RPMI7951 (cell line): ENCODE data around the gene CAMK2A. TPM values are rescaled to one million over a fixed set of nuclear protein-coding genes. Genes with fewer than 3 reads are reported as not detected.

ENCODE experiments used
- DNase-seq: peaks from one replicate; pipeline ENCODE4 v3.0.0-alpha.2; 2012; ENCODE audit warnings: low read depth
- total RNA-seq: library from RNA; depleted of rRNA; stranded (reverse); fragments of >200 nt; shearing (Covaris generic); gene quantifications from 2 replicates; pipeline ENCODE4 v1.2.3, GENCODE V29; 2014

CAMK2A gene
- total RNA-seq, 1 experiment from 2014 or later: 0.60 TPM

- no peak for DNase-seq
These were observed 26.7 kb upstream of the CAMK2A start for GRCh38 chr5:150316320-150316719.

- no peak for DNase-seq
These were observed 25.7 kb upstream of the CAMK2A start for GRCh38 chr5:150315245-150315644.

GRCh38 chr5:150313921-150314716 lies 24.5 kb upstream of the CAMK2A start:
- DNase-seq: no peak

- peak; percentile 75 for DNase-seq
These were observed 23.9 kb upstream of the CAMK2A start for GRCh38 chr5:150313501-150313900.

GRCh38 chr5:150312518-150312917 lies 22.9 kb upstream of the CAMK2A start:
- no peak for DNase-seq

- no peak for DNase-seq
These were observed 21.6 kb upstream of the CAMK2A start for GRCh38 chr5:150311015-150311692.

- no peak for DNase-seq
These were observed 20.7 kb upstream of the CAMK2A start for GRCh38 chr5:150310246-150310645.

GRCh38 chr5:150309886-150310239 lies 20.3 kb upstream of the CAMK2A start:
- no peak for DNase-seq

GRCh38 chr5:150309101-150309885 lies 19.7 kb upstream of the CAMK2A start:
- no peak for DNase-seq

- no peak for DNase-seq
These were observed 18.2 kb upstream of the CAMK2A start for GRCh38 chr5:150307617-150308426.

GRCh38 chr5:150306775-150307174 lies 17.2 kb upstream of the CAMK2A start:
- DNase-seq: no peak

GRCh38 chr5:150305557-150305956 lies 16.0 kb upstream of the CAMK2A start:
- DNase-seq: no peak

- DNase-seq: no peak
These were observed 15.5 kb upstream of the CAMK2A start for GRCh38 chr5:150305095-150305494.

- DNase-seq: no peak
These were observed 15.0 kb upstream of the CAMK2A start for GRCh38 chr5:150304481-150305081.

GRCh38 chr5:150303660-150304386 lies 14.2 kb upstream of the CAMK2A start:
- DNase-seq: no peak

GRCh38 chr5:150303070-150303615 lies 13.6 kb upstream of the CAMK2A start:
- DNase-seq: no peak

- no peak for DNase-seq
These were observed 12.9 kb upstream of the CAMK2A start, which contains the start of gene ARSI for GRCh38 chr5:150302301-150303069. Gene ARSI (minus strand): TSS chr5:150302905. CDS start chr5:150302373, 532 bp downstream.

- DNase-seq: no peak
These were observed 12.3 kb upstream of the CAMK2A start for GRCh38 chr5:150301901-150302300.

GRCh38 chr5:150301170-150301505 lies 11.6 kb upstream of the CAMK2A start:
- peak; percentile 52 for DNase-seq
